ENCODE measurements around the gene CUL7. TPM values are rescaled to one million over a fixed set of nuclear protein-coding genes. Genes with fewer than 3 reads are reported as not detected.

The CUL7 gene
- polyA plus RNA-seq, 1 donor from 2014 or later: 25.7 TPM

DNA sequence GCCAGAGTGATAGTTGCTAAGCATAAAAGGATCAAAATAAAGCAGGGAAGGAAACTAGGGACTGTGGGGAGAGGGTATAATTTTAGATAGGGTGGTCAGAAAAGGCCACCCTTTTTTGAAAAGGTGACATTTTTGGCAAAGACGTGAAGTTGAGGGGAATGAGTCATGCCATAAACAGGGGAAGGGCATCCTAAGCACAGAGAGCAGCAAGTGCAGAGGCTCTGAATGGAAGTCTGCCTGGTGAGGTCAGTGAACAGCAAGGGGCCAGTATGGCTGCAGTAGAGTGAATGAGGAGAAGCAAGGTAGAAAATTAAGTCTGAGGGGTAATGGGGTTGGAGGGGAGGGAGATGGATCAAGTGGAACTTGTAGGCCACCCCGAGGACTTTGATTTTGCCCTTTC, 8.2 kb upstream of the CUL7 start:
- Histone ChIP-seq H3K36me3 (ENCODE audit: insufficient read depth, low read length) (peaks cover 6% of the 10 kb centered on the region), H3K9ac (ENCODE audit: low read length) (no peak overlapping the region), H3K9me2 (ENCODE audit: insufficient read depth, low read length) (no peaks in the 10 kb centered on the region), H3K27me3 (ENCODE audit: insufficient read depth, low read depth, low read length) (no peaks in the 10 kb centered on the region), H3F3A (ENCODE audit: insufficient read depth, low read length, poor library complexity, severe bottlenecking) (no peaks in the 10 kb centered on the region), H3K27ac (ENCODE audit: low read length) (no peak overlapping the region), H3K79me2 (replicated peaks; ENCODE audit: insufficient read depth, low read length) (peaks cover 11% of the 10 kb centered on the region), H3K4me2 (ENCODE audit: low read length) (no peak overlapping the region), H2AFZ (ENCODE audit: low read depth, low read length) (no peak overlapping the region), H3K4me3 (ENCODE audit: low read length) (no peak overlapping the region), H4K20me1 (ENCODE audit: insufficient read depth) (no peaks in the 10 kb centered on the region), H3K9me3 (ENCODE audit: low read length) (no peaks in the 10 kb centered on the region)
- TF ChIP-seq SMC3 (conservative IDR thresholded peaks at IDR 0.05; ENCODE audit: poor library complexity): no peak
- no peak for TF ChIP-seq POLR2AphosphoS5 (IDR thresholded peaks at IDR 0.05)
- TF ChIP-seq EP300 (conservative IDR thresholded peaks at IDR 0.05; ENCODE audit: poor library complexity, severe bottlenecking): no peak
- no peak for TF ChIP-seq RAD21 (conservative IDR thresholded peaks at IDR 0.05)
- no peak for TF ChIP-seq EZH2 (IDR thresholded peaks at IDR 0.05; ENCODE audit: borderline replicate concordance, insufficient read depth, low read length, poor library complexity, severe bottlenecking)
- TF ChIP-seq, protein P1, sequence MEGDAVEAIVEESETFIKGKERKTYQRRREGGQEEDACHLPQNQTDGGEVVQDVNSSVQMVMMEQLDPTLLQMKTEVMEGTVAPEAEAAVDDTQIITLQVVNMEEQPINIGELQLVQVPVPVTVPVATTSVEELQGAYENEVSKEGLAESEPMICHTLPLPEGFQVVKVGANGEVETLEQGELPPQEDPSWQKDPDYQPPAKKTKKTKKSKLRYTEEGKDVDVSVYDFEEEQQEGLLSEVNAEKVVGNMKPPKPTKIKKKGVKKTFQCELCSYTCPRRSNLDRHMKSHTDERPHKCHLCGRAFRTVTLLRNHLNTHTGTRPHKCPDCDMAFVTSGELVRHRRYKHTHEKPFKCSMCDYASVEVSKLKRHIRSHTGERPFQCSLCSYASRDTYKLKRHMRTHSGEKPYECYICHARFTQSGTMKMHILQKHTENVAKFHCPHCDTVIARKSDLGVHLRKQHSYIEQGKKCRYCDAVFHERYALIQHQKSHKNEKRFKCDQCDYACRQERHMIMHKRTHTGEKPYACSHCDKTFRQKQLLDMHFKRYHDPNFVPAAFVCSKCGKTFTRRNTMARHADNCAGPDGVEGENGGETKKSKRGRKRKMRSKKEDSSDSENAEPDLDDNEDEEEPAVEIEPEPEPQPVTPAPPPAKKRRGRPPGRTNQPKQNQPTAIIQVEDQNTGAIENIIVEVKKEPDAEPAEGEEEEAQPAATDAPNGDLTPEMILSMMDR (IDR thresholded peaks at IDR 0.05; ENCODE audit: poor library complexity, severe bottlenecking): no peak
- TF ChIP-seq TAF1 (IDR thresholded peaks at IDR 0.05; ENCODE audit: low read depth): no peak
- TF ChIP-seq MXI1 (conservative IDR thresholded peaks at IDR 0.05; ENCODE audit: poor library complexity, severe bottlenecking): no peak
- TF ChIP-seq, protein P2, sequence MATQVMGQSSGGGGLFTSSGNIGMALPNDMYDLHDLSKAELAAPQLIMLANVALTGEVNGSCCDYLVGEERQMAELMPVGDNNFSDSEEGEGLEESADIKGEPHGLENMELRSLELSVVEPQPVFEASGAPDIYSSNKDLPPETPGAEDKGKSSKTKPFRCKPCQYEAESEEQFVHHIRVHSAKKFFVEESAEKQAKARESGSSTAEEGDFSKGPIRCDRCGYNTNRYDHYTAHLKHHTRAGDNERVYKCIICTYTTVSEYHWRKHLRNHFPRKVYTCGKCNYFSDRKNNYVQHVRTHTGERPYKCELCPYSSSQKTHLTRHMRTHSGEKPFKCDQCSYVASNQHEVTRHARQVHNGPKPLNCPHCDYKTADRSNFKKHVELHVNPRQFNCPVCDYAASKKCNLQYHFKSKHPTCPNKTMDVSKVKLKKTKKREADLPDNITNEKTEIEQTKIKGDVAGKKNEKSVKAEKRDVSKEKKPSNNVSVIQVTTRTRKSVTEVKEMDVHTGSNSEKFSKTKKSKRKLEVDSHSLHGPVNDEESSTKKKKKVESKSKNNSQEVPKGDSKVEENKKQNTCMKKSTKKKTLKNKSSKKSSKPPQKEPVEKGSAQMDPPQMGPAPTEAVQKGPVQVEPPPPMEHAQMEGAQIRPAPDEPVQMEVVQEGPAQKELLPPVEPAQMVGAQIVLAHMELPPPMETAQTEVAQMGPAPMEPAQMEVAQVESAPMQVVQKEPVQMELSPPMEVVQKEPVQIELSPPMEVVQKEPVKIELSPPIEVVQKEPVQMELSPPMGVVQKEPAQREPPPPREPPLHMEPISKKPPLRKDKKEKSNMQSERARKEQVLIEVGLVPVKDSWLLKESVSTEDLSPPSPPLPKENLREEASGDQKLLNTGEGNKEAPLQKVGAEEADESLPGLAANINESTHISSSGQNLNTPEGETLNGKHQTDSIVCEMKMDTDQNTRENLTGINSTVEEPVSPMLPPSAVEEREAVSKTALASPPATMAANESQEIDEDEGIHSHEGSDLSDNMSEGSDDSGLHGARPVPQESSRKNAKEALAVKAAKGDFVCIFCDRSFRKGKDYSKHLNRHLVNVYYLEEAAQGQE (IDR thresholded peaks at IDR 0.05; ENCODE audit: borderline replicate concordance): no peak

DNA sequence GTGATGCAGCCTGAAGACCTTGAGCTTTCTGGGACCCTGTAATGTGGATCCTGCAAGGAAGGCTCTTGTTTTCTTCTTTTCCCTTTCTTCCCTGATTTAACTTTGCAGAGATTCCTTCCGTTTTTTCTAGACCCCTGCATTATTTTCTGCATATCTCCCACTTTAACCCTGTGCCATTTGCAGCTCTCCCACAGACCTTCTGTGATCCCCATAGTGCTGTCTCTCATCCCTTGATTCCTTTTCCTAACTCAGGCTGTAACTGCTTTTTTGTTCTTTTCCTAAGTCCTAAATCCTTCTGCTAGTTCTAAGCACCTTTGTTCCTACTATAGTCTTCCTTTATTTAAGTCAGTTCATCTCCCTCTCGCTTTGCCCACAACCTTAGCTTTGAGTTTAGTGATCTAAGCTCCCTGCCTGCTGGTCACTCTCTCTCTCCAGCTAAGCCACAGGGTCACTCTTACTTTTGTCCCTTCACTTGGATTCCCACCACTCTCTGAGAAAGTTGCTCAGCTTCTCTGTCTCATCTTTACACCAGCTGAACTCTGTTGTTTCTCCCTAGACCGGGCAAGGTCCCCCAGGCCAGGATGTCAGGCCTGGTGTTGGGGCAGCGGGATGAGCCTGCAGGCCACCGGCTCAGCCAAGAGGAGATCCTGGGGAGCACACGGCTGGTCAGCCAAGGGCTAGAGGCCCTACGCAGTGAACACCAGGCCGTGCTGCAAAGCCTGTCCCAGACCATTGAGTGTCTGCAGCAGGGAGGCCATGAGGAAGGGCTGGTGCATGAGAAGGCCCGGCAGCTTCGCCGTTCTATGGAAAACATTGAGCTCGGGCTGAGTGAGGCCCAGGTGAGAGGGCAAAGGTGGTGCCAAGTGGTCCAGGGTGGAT, 7.3 kb upstream of the CUL7 start:
- Histone ChIP-seq H2AFZ (ENCODE audit: low read depth, low read length) (no peak overlapping the region), H3K27me3 (ENCODE audit: insufficient read depth, low read depth, low read length) (no peaks in the 10 kb centered on the region), H3K27ac (ENCODE audit: low read length) (peak overlapping the region; percentile 78), H3K36me3 (ENCODE audit: insufficient read depth, low read length) (no peaks in the 10 kb centered on the region), H3K4me2 (ENCODE audit: low read length) (peak overlapping the region; percentile 62), H3K9ac (ENCODE audit: low read length) (peak overlapping the region; percentile 86), H3F3A (ENCODE audit: insufficient read depth, low read length, poor library complexity, severe bottlenecking) (no peaks in the 10 kb centered on the region), H4K20me1 (ENCODE audit: insufficient read depth) (no peaks in the 10 kb centered on the region), H3K79me2 (replicated peaks; ENCODE audit: insufficient read depth, low read length) (peaks cover 11% of the 10 kb centered on the region), H3K4me3 (ENCODE audit: low read length) (peak overlapping the region; percentile 84), H3K9me3 (ENCODE audit: low read length) (no peaks in the 10 kb centered on the region), H3K9me2 (ENCODE audit: insufficient read depth, low read length) (no peaks in the 10 kb centered on the region)
- TF ChIP-seq MXI1 (conservative IDR thresholded peaks at IDR 0.05; ENCODE audit: poor library complexity, severe bottlenecking) (no peak), RAD21 (conservative IDR thresholded peaks at IDR 0.05) (no peak), POLR2AphosphoS5 (IDR thresholded peaks at IDR 0.05) (no peak), TAF1 (IDR thresholded peaks at IDR 0.05; ENCODE audit: low read depth) (no peak), EZH2 (IDR thresholded peaks at IDR 0.05; ENCODE audit: borderline replicate concordance, insufficient read depth, low read length, poor library complexity, severe bottlenecking) (no peak), SMC3 (conservative IDR thresholded peaks at IDR 0.05; ENCODE audit: poor library complexity) (no peak), EP300 (conservative IDR thresholded peaks at IDR 0.05; ENCODE audit: poor library complexity, severe bottlenecking) (no peak)
- TF ChIP-seq, protein P1 (IDR thresholded peaks at IDR 0.05; ENCODE audit: poor library complexity, severe bottlenecking): no peak
- TF ChIP-seq, protein P2 (IDR thresholded peaks at IDR 0.05; ENCODE audit: borderline replicate concordance): no peak

Measured in neural cell (in vitro differentiated cells).